HCT116 (cell line): ENCODE data around the gene PDE4C. TPM values are rescaled to one million over a fixed set of nuclear protein-coding genes. Genes with fewer than 3 reads are reported as not detected.

ENCODE experiments used
- ATAC-seq: fragments of 200-7000 bp; cut with Tn5 transposase; 2 replicates; pipeline ENCODE4 v1.9.1; 2020; ENCODE audit warnings: mild to moderate bottlenecking, moderate library complexity
- BruUV-seq: library from RNA; stranded (reverse); fragments of 400-500 nt; replicated peaks from 2 replicates; lab custom pipeline; 2021; lab: Mats Ljungman, UMichigan
- CTCF ChIA-PET: fragments of 300-600 bp; sonication (Branson Sonifier 250); formaldehyde crosslinking; loops from one replicate; lab custom pipeline; 2021; ENCODE audit warnings: antibody characterized with exemption; lab: Charles Lee
- POLR2A ChIA-PET: fragments of 300-600, 350-600 bp; sonication (Branson Sonifier 250); formaldehyde crosslinking; loops from one replicate; lab custom pipeline; 2021; ENCODE audit warnings: antibody characterized with exemption; lab: Charles Lee
- RAD21 ChIA-PET, 2 experiments: fragments of 300-600 bp; sonication (Branson Sonifier 250); formaldehyde crosslinking; loops; one replicate each; lab custom pipeline; 2023; ENCODE audit warnings: low total read pairs in 2 of 2; ENCODE audit not compliant: uncharacterized antibody in 2 of 2, unreplicated experiment in 2 of 2, low non-redundant PET in 1 of 2; lab: Charles Lee
- DNase-seq: peaks from one replicate; pipeline ENCODE4 v3.0.0-alpha.2; 2010; ENCODE audit warnings: low read depth, low spot score
- H2AFZ ChIP-seq: fragments of 200-600 bp; shearing (Covaris generic), sonication (generic); 2 replicates; pipeline ENCODE4 v1.6.1; 2017; ENCODE audit warnings: low read depth, mixed run types, mixed read lengths, antibody characterized with exemption, low read length; ENCODE audit not compliant: poor library complexity, severe bottlenecking
- H3K27ac ChIP-seq: 2 replicates; pipeline ENCODE4 v1.5.1; 2012; ENCODE audit warnings: low read depth, low read length
- H3K27me3 ChIP-seq: fragments of 200-600 bp; sonication (generic); 2 replicates; pipeline ENCODE4 v1.6.1; 2016; ENCODE audit warnings: mixed run types, low read length, mixed read lengths; ENCODE audit not compliant: insufficient read depth
- H3K36me3 ChIP-seq, 2 experiments: fragments of 200-500 bp in 1 of 2; fragments of 200-600 bp in 1 of 2; sonication (Bioruptor generic) in 1 of 2; sonication (generic) in 1 of 2; 2 replicates each; pipeline versions ENCODE4 v1.5.1 to v1.6.1; 2014 to 2016; ENCODE audit warnings: low read length in 2 of 2, inconsistent platforms in 1 of 2, mixed read lengths in 1 of 2, mixed run types in 1 of 2; ENCODE audit not compliant: insufficient read depth in 2 of 2, control insufficient read depth in 1 of 2
- H3K4me1 ChIP-seq, 2 experiments: fragments of 200-600 bp in 1 of 2; sonication (generic) in 1 of 2; 2 replicates each; pipeline versions ENCODE4 v1.5.1 to v1.6.1; 2012 to 2017; ENCODE audit warnings: low read length in 2 of 2, inconsistent platforms in 1 of 2, mild to moderate bottlenecking in 1 of 2, mixed read lengths in 1 of 2, mixed run types in 1 of 2, moderate library complexity in 1 of 2; ENCODE audit not compliant: insufficient read depth in 2 of 2, control insufficient read depth in 1 of 2
- H3K4me2 ChIP-seq: fragments of 200-600 bp; sonication (generic); 2 replicates; pipeline ENCODE4 v1.6.1; 2017; ENCODE audit warnings: mixed run types, low read length, mixed read lengths
- H3K4me3 ChIP-seq, 2 experiments: fragments of 200-600 bp in 1 of 2; sonication (generic) in 1 of 2; replicated peaks in 1 of 2; 2 replicates each; pipeline ENCODE4 v1.5.1; 2011 to 2016; ENCODE audit warnings: low read length in 2 of 2, control low read depth in 1 of 2, low read depth in 1 of 2, mild to moderate bottlenecking in 1 of 2, mixed read lengths in 1 of 2, mixed run types in 1 of 2
- H3K79me2 ChIP-seq: fragments of 200-600 bp; sonication (generic); 2 replicates; pipeline ENCODE4 v1.6.1; 2017; ENCODE audit warnings: mild to moderate bottlenecking, mixed run types, low read length, moderate library complexity, mixed read lengths; ENCODE audit not compliant: insufficient read depth
- H3K9ac ChIP-seq: fragments of 200-600 bp; sonication (generic); 2 replicates; pipeline ENCODE4 v1.6.1; 2016; ENCODE audit warnings: low read length, mixed read lengths
- H3K9me2 ChIP-seq: fragments of 200-600 bp; sonication (generic), shearing (Covaris generic); 2 replicates; pipeline ENCODE4 v1.6.1; 2017; ENCODE audit warnings: mixed run types, mild to moderate bottlenecking, moderate library complexity; ENCODE audit not compliant: insufficient read depth
- H3K9me3 ChIP-seq, 2 experiments: fragments of 200-500 bp in 1 of 2; fragments of 200-600 bp in 1 of 2; sonication (Bioruptor generic) in 1 of 2; sonication (generic) in 1 of 2; 2 replicates each; pipeline ENCODE4 v1.6.1; 2014 to 2017; ENCODE audit warnings: low read length in 2 of 2, mixed read lengths in 2 of 2, inconsistent platforms in 1 of 2, low read depth in 1 of 2, mild to moderate bottlenecking in 1 of 2, mixed run types in 1 of 2, moderate library complexity in 1 of 2; ENCODE audit not compliant: control insufficient read depth in 1 of 2, insufficient read depth in 1 of 2
- H4K20me1 ChIP-seq: fragments of 200-600 bp; sonication (generic), shearing (Covaris generic); 2 replicates; pipeline ENCODE4 v1.6.1; 2017; ENCODE audit warnings: mixed run types, mild to moderate bottlenecking, moderate library complexity; ENCODE audit not compliant: insufficient read depth
- ATF3 ChIP-seq: IDR thresholded peaks from 2 replicates; pipeline ENCODE4 v1.6.1; 2012
- CBX3 ChIP-seq: IDR thresholded peaks from 2 replicates; pipeline ENCODE4 v1.6.1; 2012; ENCODE audit warnings: low read depth
- EGR1 ChIP-seq: IDR thresholded peaks from 2 replicates; pipeline ENCODE4 v1.6.1; 2012; ENCODE audit warnings: low read depth
- EZH2 ChIP-seq: fragments of 200-600 bp; sonication (generic); IDR thresholded peaks from 2 replicates; pipeline ENCODE4 v1.6.1; 2017; ENCODE audit warnings: antibody characterized with exemption, mixed run types
- EZH2phosphoT487 ChIP-seq: fragments of 200-600 bp; IDR thresholded peaks from 2 replicates; pipeline ENCODE4 v1.6.1; 2018; ENCODE audit warnings: antibody characterized with exemption, borderline replicate concordance
- MAX ChIP-seq: IDR thresholded peaks from 2 replicates; pipeline ENCODE4 v1.6.1; 2012
- SIN3A ChIP-seq: IDR thresholded peaks from 2 replicates; pipeline ENCODE4 v1.6.1; 2012; ENCODE audit warnings: low read depth
- SP1 ChIP-seq: IDR thresholded peaks from 2 replicates; pipeline ENCODE4 v1.6.1; 2012; ENCODE audit warnings: low read depth
- SRF ChIP-seq: IDR thresholded peaks from 2 replicates; pipeline ENCODE4 v1.6.1; 2012; ENCODE audit warnings: low read depth
- ZBTB33 ChIP-seq: IDR thresholded peaks from 2 replicates; pipeline ENCODE4 v1.6.1; 2011; ENCODE audit warnings: mild to moderate bottlenecking, low read length, moderate library complexity; ENCODE audit not compliant: insufficient replicate concordance; ENCODE audit errors: extremely low read depth
- ZFX ChIP-seq: fragments of 450-650 bp; IDR thresholded peaks from 2 replicates; pipeline ENCODE4 v1.6.1; 2017
- intact Hi-C: fragments of 100-400 bp; cut with micrococcal nuclease; formaldehyde crosslinking; loops from 2 replicates; pipeline ENCODE4 v1.10.0; 2022
- total RNA-seq: library from RNA; stranded (reverse); gene quantifications from one replicate; pipeline ENCODE4 v1.2.1, GENCODE V29; 2021; ENCODE audit not compliant: unreplicated experiment

The PDE4C gene
- total RNA-seq, 1 experiment from 2014 or later: 1.5 TPM

- no peaks in the 10 kb centered on the region for H3K9me3 ChIP-seq
- no peak overlapping the region for H3K4me3 ChIP-seq
- BruUV-seq: no TSS peak
- TF ChIP-seq SRF (no peak), EGR1 (no peak), ATF3 (no peak), ZFX (no peak), SP1 (no peak), EZH2phosphoT487 (no peak), EZH2 (no peak), CBX3 (no peak), ZBTB33 (no peak), MAX (no peak), SIN3A (no peak)
- POLR2A ChIA-PET: interaction anchor here (1.2 kb wide), 1 partner anchor 32 kb away, joined by 5 read pairs; the partner anchor contains the start of gene JUND
- no peaks in the 10 kb centered on the region for H3K27me3 ChIP-seq
- H3K4me1 ChIP-seq: peaks cover 0 to 21% of the 10 kb centered on the region in 2 experiments; a peak in 1 of 4 replicates
- no peak overlapping the region for H2AFZ ChIP-seq
- H3K27ac ChIP-seq: no peak overlapping the region
- H4K20me1 ChIP-seq: no peaks in the 10 kb centered on the region
- no peaks in the 10 kb centered on the region for H3K36me3 ChIP-seq
- no peak overlapping the region for H3K4me2 ChIP-seq
- RAD21 ChIA-PET: interaction anchor here in 1 of 2 experiments (1.0 kb wide), 1 partner anchor 41 kb away, joined by 3 read pairs; no protein-coding TSS in a partner anchor
- no peaks in the 10 kb centered on the region for H3K79me2 ChIP-seq
- ATAC-seq: no peak
- H3K9me2 ChIP-seq: no peaks in the 10 kb centered on the region
- CTCF ChIA-PET: interaction anchor here (1.0 to 7.0 kb wide), 4 partner anchors 25 to 244 kb away, joined by 3 to 106 read pairs (median 3); partner anchors contain the start of gene RAB3A
- no peak overlapping the region for H3K9ac ChIP-seq
- DNase-seq: no peak
- intact Hi-C loops: loop anchor here (2.0 to 10.0 kb wide), 2 partner anchors 137 to 315 kb away; partner anchors contain the start of gene CCDC124
Observed at GRCh38 chr19:18249834-18250233, 23.6 kb upstream of the PDE4C start.
